Measurements from ENCODE around the gene POLR3C. TPM values are rescaled to one million over a fixed set of nuclear protein-coding genes. Genes with fewer than 3 reads are reported as not detected.
A peak's percentile ranks its signal among the peaks of the same experiment; 100 is the strongest.
"Not testable (repeated sequence)": the region's sequence is repeated elsewhere in the genome, so short reads cannot be mapped to it uniquely, and the experiment has no call there.

POLR3C gene, protein sequence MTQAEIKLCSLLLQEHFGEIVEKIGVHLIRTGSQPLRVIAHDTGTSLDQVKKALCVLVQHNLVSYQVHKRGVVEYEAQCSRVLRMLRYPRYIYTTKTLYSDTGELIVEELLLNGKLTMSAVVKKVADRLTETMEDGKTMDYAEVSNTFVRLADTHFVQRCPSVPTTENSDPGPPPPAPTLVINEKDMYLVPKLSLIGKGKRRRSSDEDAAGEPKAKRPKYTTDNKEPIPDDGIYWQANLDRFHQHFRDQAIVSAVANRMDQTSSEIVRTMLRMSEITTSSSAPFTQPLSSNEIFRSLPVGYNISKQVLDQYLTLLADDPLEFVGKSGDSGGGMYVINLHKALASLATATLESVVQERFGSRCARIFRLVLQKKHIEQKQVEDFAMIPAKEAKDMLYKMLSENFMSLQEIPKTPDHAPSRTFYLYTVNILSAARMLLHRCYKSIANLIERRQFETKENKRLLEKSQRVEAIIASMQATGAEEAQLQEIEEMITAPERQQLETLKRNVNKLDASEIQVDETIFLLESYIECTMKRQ
- 31.6 and 33.4 TPM in 2 replicates for total RNA-seq

DNA sequence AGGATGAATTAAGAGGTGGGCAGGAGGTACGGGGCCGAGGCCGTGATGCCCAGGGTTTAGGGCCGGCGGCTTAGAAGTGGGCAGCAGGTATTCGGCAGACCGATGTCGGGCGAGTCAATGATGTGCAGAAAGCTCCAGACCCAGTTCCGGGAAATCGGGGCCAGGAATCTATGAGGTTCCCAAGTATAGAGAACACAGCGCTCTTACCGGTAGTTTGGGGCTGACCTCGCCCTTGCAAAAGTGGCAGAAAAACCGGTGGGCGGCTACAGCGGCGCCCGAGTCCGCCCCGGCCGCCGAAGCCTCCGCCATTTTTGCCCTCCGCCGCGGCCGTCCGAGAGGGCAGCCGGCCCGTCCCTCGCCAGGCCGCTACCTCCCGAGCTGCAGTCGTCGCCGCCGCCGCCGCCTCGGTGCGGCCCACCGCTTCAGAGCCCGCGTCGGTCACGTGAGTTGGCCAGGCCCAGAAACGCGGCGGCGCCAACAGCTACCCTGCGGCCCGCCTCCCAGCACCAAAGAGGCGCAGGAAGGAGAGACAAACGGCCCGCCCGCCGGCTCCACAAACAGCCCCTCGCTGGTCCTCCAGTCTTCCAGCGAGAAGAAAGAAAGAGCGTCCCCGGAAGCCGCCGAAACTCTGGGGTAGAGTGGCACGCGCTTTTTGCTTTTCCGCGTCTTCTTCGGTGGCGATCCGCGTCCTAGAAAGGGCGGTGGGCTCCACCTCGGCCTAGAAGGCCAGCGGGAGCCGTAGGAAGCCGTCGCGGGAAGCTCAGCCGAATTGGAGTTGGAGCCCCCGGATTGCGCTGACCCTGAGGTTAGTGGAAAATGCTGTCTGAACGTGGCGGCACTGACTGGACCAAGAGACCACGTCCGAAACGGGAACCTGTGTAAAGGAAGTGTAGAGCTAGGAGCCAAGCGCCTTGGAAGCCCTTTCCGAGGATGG is at the start of gene POLR3C, which contains the start of gene RNF115:
Gene POLR3C, plus strand, starts transcription at position 636 of the 934 bp plus-strand sequence. CDS start 1,577 bp downstream, outside the sequence.
Gene RNF115, minus strand, starts transcription at position 531 of the 934 bp plus-strand sequence. Its CDS starts 222 bp downstream, at position 309.
- Mint-ChIP-seq H3K4me3 (ENCODE audit: low read depth) (peak within 1 kb of the TSS; percentile 99), H3K36me3 (ENCODE audit: low read depth) (peaks cover 35% of the 10 kb centered on the region), H3K4me1 (ENCODE audit: low read depth) (peaks cover 27% of the 10 kb centered on the region), H3K27me3 (ENCODE audit: low read depth) (no peaks in the 10 kb centered on the region), H3K27ac (peak within 1 kb of the TSS; percentile 95), H3K9me3 (no peaks in the 10 kb centered on the region)
- peak; percentile 86 for DNase-seq (ENCODE audit: low spot score)
- intact Hi-C loops (cut with micrococcal nuclease): loop anchor here (1.0 kb wide), 1 partner anchor 35 kb away; the partner anchor contains the start of gene PIAS3

- no peaks in the 10 kb centered on the region for H3K27me3 Mint-ChIP-seq (ENCODE audit: low read depth)
- H3K36me3 Mint-ChIP-seq (ENCODE audit: low read depth): peaks cover 27% of the 10 kb centered on the region
- no peak overlapping the region for H3K4me3 Mint-ChIP-seq (ENCODE audit: low read depth)
- no peak overlapping the region for H3K27ac Mint-ChIP-seq
- no peaks in the 10 kb centered on the region for H3K9me3 Mint-ChIP-seq
- peaks cover 19% of the 10 kb centered on the region for H3K4me1 Mint-ChIP-seq (ENCODE audit: low read depth)
- intact Hi-C loops (cut with micrococcal nuclease): no loop called here
- DNase-seq (ENCODE audit: low spot score): no peak
Measured at GRCh38 chr1:145777357-145778145, 46.4 kb upstream of the POLR3C start.

DNA sequence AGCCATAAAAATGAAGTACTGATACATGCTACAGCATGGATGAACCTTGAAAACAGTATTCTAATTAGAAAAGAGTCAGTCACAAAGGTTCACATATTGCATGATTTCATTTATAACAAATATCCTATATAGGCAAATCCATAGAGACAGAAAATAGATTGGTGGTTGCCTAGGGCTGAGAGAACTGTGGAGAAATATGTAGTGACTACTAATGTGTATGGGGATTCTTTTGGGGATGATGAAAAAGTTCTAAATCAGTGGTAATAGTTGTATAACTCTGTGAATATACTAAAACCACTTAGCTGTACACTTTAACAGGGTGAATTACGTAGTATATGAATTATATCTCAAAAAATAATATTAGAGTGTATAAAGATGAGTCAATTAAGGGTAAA is 45.9 kb upstream of the POLR3C start:
- peaks cover 22% of the 10 kb centered on the region for H3K36me3 Mint-ChIP-seq (ENCODE audit: low read depth)
- no peak overlapping the region for H3K4me3 Mint-ChIP-seq (ENCODE audit: low read depth)
- no peaks in the 10 kb centered on the region for H3K27me3 Mint-ChIP-seq (ENCODE audit: low read depth)
- intact Hi-C loops (cut with micrococcal nuclease): no loop called here
- H3K27ac Mint-ChIP-seq: no peak overlapping the region
- H3K4me1 Mint-ChIP-seq (ENCODE audit: low read depth): peaks cover 18% of the 10 kb centered on the region
- no peaks in the 10 kb centered on the region for H3K9me3 Mint-ChIP-seq
- DNase-seq (ENCODE audit: low spot score): no peak

- Mint-ChIP-seq H3K4me1 (ENCODE audit: low read depth) (peaks cover 26% of the 10 kb centered on the region), H3K36me3 (ENCODE audit: low read depth) (peaks cover 34% of the 10 kb centered on the region), H3K27me3 (ENCODE audit: low read depth) (no peaks in the 10 kb centered on the region), H3K9me3 (no peaks in the 10 kb centered on the region), H3K27ac (no peak overlapping the region), H3K4me3 (ENCODE audit: low read depth) (no peak overlapping the region)
- DNase-seq (ENCODE audit: low spot score): no peak
- intact Hi-C loops (cut with micrococcal nuclease): no loop called here
Measured at GRCh38 chr1:145782272-145783099, 41.5 kb upstream of the POLR3C start.

DNA sequence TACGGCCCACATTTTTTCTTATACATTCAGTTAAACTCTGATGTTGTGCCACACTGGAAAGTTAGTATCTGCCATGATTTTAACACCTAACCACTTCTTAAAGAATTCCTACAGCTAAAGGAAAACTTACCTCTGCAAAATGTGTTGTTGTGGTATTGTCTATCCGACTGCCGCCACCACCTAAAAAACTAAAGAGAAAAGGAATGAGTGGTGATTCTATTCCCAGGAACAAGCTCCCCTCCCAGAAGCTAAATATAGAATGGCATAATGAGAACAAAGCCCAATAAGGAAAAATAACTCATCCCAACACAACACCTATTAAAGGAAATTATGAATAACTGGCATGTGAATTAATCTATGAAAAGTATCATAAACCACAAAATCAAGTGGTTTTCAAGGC is 39.6 kb upstream of the POLR3C start:
- no peaks in the 10 kb centered on the region for H3K27me3 Mint-ChIP-seq (ENCODE audit: low read depth)
- no peak for DNase-seq (ENCODE audit: low spot score)
- no peaks in the 10 kb centered on the region for H3K9me3 Mint-ChIP-seq
- intact Hi-C loops (cut with micrococcal nuclease): no loop called here
- H3K27ac Mint-ChIP-seq: no peak overlapping the region
- H3K36me3 Mint-ChIP-seq (ENCODE audit: low read depth): peaks cover 45% of the 10 kb centered on the region
- H3K4me3 Mint-ChIP-seq (ENCODE audit: low read depth): no peak overlapping the region
- peaks cover 27% of the 10 kb centered on the region for H3K4me1 Mint-ChIP-seq (ENCODE audit: low read depth)

- Mint-ChIP-seq H3K27me3 (ENCODE audit: low read depth) (no peaks in the 10 kb centered on the region), H3K9me3 (no peaks in the 10 kb centered on the region), H3K27ac (no peak overlapping the region), H3K36me3 (ENCODE audit: low read depth) (peaks cover 45% of the 10 kb centered on the region), H3K4me3 (ENCODE audit: low read depth) (no peak overlapping the region), H3K4me1 (ENCODE audit: low read depth) (peaks cover 27% of the 10 kb centered on the region)
- DNase-seq (ENCODE audit: low spot score): no peak
- intact Hi-C loops (cut with micrococcal nuclease): no loop called here
Measured at GRCh38 chr1:145785547-145785946, 38.5 kb upstream of the POLR3C start.

GRCh38 chr1:145786271-145786670 is 37.7 kb upstream of the POLR3C start:
- Mint-ChIP-seq H3K36me3 (ENCODE audit: low read depth) (peaks cover 40% of the 10 kb centered on the region), H3K27ac (peak overlapping the region; percentile 18), H3K4me1 (ENCODE audit: low read depth) (peaks cover 27% of the 10 kb centered on the region), H3K27me3 (ENCODE audit: low read depth) (no peaks in the 10 kb centered on the region), H3K9me3 (no peaks in the 10 kb centered on the region), H3K4me3 (ENCODE audit: low read depth) (no peak overlapping the region)
- DNase-seq (ENCODE audit: low spot score): no peak
- intact Hi-C loops (cut with micrococcal nuclease): no loop called here

DNA sequence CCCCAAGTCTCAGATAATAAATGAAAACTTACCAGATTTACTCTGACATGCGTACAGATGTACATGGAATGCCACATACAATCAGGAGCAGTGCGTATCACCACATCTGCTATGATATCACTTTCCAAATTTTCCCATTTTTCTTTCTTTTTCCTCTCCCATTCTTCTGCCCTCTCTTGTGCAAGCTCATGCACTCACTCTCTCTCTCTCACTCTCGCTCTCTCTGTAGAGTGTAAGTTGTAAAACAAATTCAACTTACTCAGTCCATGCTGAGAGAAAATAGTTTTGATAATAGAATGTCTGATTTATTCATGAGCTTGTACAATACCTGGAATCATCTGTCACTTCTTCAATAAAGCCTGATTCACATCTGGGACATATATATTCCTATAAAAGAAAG is 35.4 kb upstream of the POLR3C start:
- no peak overlapping the region for H3K4me3 Mint-ChIP-seq (ENCODE audit: low read depth)
- intact Hi-C loops (cut with micrococcal nuclease): no loop called here

DNA sequence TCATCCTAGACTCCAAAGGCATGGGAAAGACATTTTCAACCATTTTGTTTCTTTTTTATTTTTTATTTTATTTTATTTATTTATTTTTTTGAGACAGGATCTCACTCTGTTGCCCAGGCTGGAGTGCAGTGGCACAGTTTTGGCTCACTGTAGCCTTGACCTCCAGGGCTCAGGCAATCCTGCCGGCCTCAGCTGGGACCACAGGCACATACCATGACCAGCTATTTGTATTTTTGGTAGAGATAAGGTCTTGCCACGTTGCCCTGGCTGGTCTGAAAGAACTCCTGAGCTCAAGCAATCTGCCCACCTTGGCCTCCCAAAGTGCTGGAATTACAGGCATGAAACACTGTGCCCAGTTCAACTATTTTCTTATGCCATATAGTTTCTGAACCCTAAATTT is 32.1 kb upstream of the POLR3C start:
- H3K27me3 Mint-ChIP-seq (ENCODE audit: low read depth); H3K4me1 Mint-ChIP-seq (ENCODE audit: low read depth); intact Hi-C loops (cut with micrococcal nuclease); H3K4me3 Mint-ChIP-seq (ENCODE audit: low read depth); DNase-seq (ENCODE audit: low spot score); H3K27ac Mint-ChIP-seq: not testable (repeated sequence)
- peaks cover 55% of the 10 kb centered on the region for H3K36me3 Mint-ChIP-seq (ENCODE audit: low read depth)
- peaks cover 13% of the 10 kb centered on the region for H3K9me3 Mint-ChIP-seq

More for the DNA sequence above, 35.4 kb upstream of the POLR3C start:
- peaks cover 25% of the 10 kb centered on the region for H3K4me1 Mint-ChIP-seq (ENCODE audit: low read depth)
- no peaks in the 10 kb centered on the region for H3K9me3 Mint-ChIP-seq
- H3K27me3 Mint-ChIP-seq (ENCODE audit: low read depth): no peaks in the 10 kb centered on the region
- H3K36me3 Mint-ChIP-seq (ENCODE audit: low read depth): peaks cover 47% of the 10 kb centered on the region
- no peak overlapping the region for H3K27ac Mint-ChIP-seq
- DNase-seq (ENCODE audit: low spot score): no peak

DNA sequence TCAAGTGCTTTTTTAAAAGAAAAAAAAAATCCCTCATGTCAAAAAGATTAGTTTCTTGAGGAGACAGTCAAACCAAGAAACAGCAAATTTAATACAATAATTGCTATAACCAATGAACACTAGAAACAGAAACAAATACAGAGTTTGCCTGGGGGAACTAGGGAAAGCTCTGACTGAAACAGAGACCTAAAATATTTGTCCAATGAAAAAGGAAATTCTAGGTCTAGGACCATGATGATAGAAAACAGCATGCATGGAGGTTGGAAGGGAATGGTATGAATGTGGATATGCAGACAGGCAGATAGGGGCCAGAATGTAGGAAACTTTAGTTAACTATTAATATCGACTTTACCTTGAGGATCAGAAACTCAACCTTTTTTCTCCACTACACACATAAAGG is 31.5 kb upstream of the POLR3C start:
- Mint-ChIP-seq H3K4me3 (ENCODE audit: low read depth) (no peak overlapping the region), H3K27ac (no peak overlapping the region), H3K27me3 (ENCODE audit: low read depth) (no peaks in the 10 kb centered on the region), H3K36me3 (ENCODE audit: low read depth) (peaks cover 60% of the 10 kb centered on the region), H3K4me1 (ENCODE audit: low read depth) (peaks cover 7% of the 10 kb centered on the region), H3K9me3 (peaks cover 19% of the 10 kb centered on the region)
- no peak for DNase-seq (ENCODE audit: low spot score)
- intact Hi-C loops (cut with micrococcal nuclease): no loop called here

GRCh38 chr1:145795257-145795881 is 28.6 kb upstream of the POLR3C start:
- H3K36me3 Mint-ChIP-seq (ENCODE audit: low read depth): peaks cover 73% of the 10 kb centered on the region
- DNase-seq (ENCODE audit: low spot score): no peak

More at GRCh38 chr1:145795257-145795881, 28.6 kb upstream of the POLR3C start:
- Mint-ChIP-seq H3K27me3 (ENCODE audit: low read depth) (no peaks in the 10 kb centered on the region), H3K9me3 (peaks cover 35% of the 10 kb centered on the region), H3K27ac (no peak overlapping the region), H3K4me1 (ENCODE audit: low read depth) (peaks cover 7% of the 10 kb centered on the region), H3K4me3 (ENCODE audit: low read depth) (no peak overlapping the region)
- intact Hi-C loops (cut with micrococcal nuclease): no loop called here

Measured in activated T-helper 2 cell treated with anti-CD3 and anti-CD28 coated beads, Interferon-gamma antibody, Interleukin-2, Interleukin-4, amounts not matched to agents 10 μg/mL and 5 μg/mL and 100 μg/mL, durations not matched to agents 14 hours and 24 hours and 36 hours (primary cell).